ENCODE data around the gene IPPK.

Gene IPPK

DNA sequence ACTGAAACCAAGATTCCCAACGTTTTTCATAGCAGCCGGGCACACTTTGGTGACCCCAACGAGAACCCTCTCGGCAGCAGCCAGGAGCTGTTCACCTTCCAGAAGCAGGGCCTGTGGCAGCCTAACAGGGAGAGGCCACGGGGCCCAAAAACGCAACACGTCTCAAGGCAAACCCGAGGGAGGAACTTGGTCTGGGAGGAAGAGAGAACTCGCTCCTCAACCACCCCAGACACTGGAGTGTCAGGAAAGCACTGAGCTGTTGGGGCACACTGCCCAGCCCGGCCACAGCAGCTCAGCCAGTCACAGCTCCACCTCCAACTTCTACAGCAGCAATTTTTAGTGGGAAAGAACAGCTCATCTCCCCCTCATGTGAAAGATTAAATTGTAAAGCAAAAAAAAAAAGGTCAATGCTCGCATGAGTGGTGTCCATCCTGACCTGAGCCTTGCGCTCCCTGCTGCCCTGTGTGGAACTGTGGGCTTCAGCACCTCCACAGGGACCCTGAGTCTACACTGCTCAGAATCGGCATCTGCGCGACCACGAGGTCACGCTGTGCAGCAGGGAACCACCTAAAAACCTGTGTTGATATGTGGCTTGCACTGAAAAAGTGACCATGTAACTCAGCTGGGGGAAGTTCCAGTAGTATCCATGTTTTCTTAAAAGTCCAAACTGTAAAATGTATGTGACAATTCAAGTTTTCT lies 55.0 kb downstream of the IPPK start:
- DNase-seq (ENCODE audit: low spot score) = peak; percentile 70

DNA sequence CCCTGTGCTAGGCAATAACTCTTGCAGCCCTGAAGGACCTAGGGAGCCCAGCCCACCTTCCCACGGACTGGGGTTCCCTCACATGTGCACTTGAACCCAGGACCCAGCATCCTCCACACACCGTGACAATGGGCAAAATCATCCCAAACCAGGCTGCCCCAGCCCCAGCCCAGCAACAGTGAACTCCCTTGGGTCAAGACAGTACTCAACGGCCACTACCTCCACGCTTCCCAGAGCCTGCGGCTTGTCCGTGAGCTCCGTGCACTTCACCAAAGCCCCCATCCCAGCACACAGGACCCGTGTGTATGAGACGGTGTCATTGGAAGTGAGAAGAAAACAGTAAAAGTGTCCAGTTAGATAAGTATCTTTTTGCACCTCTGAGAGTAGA lies 55.8 kb downstream of the IPPK start:
- no peak for DNase-seq (ENCODE audit: low spot score)

DNA sequence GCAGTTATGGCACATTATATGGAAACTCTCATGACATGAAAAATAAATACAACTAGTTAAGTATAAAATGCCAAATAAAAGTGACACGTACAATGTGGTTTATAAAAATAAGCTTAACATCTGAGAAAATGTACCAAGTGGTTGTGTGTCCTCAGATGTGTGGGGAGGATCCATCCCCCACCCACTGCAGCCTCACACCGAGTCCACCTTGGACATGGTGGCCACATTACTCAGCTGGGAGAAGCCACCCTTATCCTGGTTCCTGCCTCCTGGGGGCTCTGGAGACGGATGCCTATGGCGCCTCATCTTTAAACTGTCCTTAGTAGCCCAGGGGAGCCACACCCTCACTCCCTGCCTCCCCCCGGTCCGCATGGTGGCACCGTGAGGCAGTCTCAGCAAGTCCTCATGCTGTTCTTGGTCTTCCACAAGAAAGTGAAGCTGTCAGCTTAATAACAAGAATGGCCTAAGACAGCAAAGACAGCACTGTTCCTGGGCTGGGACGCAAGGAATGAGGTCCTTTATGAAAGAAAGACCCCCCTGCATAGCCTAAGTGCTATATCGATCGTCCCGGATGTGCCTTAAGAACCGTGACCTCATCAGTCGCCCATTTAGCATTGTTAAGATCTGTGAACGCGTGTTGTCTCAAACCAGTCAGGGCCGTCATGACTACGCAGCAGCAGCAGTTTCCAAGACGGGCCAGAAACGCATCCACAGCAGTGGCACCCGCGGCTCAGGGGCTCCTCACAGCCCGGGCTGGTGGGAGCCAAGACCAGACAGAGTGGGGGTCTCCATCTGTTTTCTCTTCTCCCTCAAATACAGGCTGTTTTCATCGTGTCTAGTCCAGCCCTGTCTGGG lies 56.4 kb downstream of the IPPK start:
- no peak for DNase-seq (ENCODE audit: low spot score)

DNA sequence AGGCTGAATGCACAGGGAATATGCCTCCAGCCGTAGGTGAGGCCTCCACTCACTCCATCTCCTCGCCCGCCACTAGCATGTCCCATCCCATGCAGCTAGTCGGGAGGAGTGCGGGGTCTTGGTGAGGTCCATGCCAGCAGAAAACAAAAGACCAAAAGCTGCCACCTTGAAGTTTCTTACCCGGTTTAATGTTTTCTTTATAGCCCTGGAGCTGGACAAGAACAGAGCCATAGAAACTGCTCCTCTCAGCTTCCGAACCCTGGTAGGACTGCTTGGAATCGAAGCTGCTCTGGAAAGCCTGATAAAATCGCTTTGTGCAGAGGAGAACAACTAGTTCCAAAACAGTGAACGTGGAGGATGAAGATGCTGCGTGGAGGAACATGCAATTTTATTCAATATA lies 57.1 kb downstream of the IPPK start:
- DNase-seq (ENCODE audit: low spot score) = no peak

DNA sequence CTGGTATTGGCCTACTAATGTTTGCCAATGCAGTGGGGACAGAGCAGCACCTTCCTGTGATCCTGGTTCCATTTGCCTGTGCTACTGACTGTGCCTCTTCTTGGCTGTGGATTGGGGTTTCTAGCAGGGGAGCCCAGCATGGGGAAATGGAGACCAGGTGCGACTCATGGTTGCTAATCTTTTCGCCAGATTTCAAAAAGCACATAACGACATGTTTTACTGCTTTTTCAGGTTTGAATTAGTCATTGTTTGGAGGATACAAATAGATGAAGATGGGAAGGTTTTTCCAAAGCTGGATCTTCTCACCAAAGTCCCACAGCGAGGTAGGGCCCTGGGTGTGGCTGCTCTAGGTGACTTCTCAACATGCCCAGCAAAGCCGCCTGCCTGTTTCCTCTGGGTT lies 57.6 kb downstream of the IPPK start:
- DNase-seq (ENCODE audit: low spot score) = no peak

DNA sequence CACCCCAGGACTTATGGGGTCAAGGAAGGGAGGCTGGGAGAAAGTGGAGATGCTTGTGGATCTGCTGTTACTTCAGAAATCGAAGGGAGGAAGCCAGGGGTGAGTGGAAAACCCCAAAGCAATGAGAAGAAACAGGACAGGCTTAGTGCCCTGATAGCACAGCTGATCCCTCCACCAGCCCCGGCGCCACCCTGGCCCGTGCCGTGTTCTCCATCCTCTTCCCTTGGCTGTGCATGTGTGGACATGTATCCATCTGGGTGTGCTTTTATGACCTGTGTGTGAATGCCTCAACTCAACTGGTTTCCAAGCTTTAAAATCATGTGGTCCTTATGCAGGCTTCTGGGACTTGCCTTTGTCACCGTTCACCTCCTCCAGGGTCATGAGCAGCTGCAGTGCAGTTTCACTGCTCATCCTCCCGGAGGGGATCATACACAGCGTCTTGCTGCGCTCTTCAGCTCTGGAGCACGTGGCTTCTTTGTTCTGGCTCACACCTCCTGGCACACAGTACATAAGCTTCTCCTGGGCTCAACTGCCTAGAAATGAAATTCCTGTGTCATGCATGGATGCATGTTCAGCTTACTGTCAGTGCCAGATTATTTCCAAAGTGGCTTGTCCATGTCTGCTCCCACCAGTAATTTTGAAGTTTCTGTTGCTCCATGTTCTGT lies 58.2 kb downstream of the IPPK start:
- no peak for DNase-seq (ENCODE audit: low spot score)

DNA sequence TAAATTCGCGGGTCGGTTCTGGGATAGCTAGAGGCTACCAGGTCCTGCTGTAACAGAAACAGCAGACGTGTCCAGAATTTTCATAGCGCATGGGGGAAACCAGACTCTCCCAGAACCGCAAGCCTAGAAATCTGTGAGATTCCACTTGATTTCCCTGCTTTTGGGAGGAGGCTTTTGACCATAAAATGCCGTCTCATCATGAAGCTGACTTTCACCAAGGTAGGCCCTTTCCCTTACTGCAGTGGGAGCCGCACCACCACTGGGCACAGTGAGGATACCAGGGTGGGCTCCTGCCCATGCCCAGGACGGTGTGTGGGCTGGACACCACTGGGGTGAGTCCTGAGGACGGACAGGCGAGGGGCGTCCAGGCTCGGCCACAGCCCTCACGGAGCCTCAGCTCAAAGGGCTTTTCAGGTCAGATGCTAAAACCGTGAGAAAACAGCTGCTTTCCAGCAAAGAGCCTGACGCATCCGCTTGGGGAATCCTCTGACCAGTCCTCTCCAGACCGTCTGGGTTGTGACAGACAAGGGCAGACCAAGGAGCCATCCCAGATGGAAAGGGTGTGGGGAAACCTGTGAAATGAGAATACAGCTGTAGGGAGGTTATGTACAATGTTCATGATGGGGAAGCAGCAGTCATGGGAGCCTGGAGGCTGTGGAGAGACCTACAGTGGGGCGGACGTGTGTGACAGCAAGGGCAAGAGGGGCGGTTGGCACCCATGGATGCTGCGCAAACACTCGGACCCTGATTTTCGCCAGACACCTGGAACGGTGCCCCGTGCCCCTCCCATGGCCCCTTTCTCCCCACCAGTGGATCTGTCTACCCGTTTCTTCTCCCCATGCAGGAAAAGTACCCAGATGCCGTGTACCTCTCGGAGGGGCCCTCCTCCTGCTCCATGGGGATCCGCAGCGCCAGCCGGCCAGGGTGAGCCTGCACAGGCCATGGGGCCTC lies 59.2 kb downstream of the IPPK start:
- DNase-seq (ENCODE audit: low spot score) = no peak

DNA sequence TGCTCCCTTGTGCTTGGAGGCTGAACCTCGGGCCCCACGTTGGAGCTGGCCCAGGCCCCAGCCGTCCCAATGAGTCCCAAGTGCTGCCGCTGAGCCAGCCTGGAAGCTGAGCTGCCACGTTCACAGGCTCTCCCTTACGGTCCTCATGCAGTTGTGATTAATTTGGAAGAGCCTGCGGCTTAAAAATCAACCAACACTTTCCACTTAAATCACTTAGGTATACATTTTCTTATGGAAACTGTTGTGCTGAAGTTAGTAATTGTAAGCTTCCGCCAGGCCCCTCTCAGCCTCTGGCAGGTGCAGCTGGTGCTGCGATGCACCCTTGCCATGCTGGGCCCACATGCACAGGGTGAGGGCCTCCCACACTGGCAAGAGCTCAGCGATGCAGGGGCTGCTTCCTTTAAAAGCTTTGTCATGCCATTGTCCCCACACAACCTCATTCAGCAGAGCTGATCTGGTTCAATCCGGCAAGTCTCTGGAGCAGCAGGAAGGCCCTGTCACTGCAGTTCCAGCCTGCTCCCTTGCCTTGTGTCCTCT lies 61.0 kb downstream of the IPPK start:
- peak; percentile 43 for DNase-seq (ENCODE audit: low spot score)

DNA sequence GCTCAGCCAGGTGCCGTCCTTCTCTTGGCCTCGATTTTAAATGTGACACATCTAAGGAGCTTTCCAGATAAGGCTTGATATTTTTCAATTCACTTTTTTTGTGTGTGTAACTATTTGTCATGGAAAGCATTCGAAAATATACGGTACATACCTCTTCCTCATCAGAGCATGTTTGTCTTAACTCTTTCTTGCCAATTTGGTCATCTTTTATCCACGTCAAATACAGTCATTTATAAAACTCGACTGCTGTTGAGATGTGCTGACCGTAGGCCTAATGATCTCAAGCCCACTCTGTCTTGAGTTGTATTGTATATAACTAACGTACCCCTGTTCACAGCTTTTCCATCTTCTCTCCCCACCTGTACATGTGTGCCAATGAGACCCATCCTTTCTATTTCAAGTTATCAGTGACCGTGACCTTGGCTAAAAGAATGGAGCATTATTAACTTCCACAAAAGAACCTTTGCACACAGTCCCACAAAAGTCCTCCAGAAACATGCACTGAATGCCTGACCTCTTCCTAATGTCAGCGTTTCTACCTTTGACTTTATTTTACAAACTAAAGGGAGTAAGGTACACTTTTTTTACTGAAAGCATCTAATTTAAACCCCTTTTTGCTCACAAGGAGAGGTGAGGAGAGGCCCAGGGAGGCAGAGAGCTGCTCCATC lies 61.6 kb downstream of the IPPK start:
- DNase-seq (ENCODE audit: low spot score) = no peak

DNA sequence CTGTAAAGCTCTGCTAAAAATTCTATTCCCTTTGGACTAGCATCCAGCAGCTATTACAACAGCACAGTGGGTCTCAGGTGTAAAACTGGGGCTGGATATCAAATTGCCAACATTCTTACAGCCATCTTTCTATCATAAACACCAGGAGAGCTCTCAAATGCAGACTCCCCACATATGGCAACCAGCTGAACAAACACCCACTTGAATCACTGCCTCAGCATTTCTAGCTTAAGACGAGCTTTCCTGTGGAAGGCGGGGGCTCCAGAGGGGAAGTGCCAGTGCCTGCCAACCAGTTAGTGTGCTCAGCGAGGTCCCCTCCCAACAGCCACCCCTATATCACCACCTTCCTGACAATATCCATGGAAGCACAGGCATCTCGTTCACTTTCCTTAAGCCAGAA lies 62.2 kb downstream of the IPPK start:
- peak; percentile 83 for DNase-seq (ENCODE audit: low spot score)

DNA sequence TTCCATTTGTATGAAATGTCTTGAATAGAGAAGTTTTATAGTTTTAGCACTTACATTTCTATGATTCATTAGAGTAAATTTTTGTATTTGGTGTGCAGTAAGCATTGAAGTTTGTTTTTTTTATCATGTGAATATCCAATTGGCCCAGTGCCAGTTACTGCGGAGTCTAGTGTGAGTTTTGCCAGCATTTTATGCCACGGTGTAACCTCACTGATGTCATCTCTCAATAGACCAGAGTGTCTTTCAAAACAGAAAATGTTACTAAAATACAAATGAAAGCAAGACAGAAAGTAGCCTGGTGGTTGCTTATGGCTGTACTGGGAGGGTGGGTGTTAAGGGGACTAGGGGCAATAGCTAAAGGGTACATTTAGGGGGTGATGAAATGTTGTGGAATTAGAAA lies 62.8 kb downstream of the IPPK start:
- DNase-seq (ENCODE audit: low spot score) = peak; percentile 48

DNA sequence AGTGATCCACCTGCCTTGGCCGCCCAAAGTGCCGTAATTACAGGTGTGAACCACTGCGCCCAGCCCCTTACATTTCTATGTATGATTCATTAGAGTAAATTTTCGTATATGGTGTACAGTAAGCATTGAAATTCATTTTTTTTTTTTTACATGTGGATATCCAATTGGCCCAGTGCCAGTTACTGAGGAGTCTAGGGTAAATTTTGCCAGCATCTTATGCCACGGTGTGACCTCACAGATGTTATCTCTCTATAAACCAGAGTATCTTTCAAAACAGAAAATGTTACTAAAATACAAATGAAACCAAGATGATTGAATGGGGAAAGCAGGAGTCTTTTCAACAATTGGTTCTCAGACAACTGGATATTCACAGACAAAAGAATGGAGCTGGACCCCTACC lies 64.7 kb downstream of the IPPK start:
- DNase-seq (ENCODE audit: low spot score) = no peak

DNA sequence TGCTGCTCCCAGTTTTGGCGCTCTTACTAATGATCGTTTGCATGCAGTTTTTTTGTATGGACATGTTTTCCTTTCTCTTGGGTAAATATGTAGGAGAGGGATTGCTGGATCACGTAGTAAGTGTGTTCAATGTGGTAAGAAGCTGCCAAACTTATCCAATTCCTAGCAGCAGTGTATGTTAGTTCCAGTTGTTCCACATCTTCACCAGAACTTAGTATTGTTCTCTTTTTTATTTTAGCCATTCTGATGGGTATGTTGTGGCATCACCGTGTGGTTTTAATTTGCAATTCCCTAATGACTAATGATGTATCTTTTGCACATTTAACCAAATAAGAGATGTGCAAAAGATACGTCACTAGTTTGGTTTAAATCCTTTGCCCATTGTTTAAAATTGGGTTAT lies 65.9 kb downstream of the IPPK start:
- DNase-seq (ENCODE audit: low spot score) = no peak

DNA sequence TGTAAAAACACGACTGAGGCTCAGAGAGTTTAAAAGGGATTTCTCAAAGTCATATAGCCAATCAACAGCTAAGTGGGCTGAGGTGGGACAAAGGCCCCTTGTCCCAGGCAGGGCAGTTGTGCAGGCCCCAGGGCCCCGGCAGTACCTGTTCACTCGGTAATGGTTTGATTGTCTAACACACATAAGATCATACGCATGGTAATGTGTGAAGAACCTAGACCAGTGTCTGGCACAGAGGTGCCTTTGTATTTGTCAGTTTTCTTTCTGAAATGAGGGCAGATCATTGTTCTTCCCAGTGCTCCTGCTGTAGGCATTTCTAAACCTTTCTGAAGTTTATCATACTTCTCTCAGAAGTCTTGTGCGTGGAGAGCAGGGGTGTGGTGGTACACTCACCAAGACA lies 66.8 kb downstream of the IPPK start:
- DNase-seq (ENCODE audit: low spot score) = no peak

DNA sequence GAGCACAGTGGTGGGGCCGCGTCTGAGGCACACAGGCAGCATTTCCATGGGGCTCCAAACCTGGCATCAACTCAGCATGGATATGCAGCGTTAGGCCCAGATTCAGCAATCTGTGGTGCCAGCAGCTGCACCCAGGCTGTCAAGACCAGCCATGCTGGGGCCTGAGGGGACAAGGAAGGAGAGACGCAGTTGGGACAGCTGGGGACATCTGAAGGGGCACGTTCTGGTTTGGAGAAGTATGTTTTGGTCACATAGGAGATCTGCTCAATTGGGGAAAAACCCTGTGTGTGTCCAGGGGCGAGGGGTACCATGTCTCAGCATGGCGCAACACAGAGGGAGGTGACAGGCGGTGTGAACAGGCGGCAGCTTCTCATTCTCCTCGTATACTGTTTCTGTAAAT lies 67.5 kb downstream of the IPPK start:
- DNase-seq (ENCODE audit: low spot score) = no peak

DNA sequence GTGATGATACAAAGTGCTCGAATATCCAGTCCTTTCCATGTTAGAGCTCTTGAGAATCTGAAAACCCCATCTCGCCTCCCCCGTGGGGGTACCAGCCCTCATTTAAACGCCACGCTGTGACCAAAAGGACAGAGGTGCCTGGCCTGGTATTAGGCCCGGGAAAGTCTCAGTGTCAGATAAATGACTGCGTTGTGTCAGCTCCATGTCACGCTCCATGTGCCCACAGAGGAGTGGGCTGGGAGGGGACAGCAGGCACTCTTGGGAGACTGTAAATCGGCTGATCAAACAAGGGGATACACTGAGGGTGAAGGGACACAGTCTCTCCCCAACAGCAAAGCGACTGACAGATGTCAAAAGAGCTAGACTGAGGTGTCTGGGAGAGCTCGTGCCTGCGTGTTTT lies 68.5 kb downstream of the IPPK start:
- DNase-seq (ENCODE audit: low spot score) = no peak

DNA sequence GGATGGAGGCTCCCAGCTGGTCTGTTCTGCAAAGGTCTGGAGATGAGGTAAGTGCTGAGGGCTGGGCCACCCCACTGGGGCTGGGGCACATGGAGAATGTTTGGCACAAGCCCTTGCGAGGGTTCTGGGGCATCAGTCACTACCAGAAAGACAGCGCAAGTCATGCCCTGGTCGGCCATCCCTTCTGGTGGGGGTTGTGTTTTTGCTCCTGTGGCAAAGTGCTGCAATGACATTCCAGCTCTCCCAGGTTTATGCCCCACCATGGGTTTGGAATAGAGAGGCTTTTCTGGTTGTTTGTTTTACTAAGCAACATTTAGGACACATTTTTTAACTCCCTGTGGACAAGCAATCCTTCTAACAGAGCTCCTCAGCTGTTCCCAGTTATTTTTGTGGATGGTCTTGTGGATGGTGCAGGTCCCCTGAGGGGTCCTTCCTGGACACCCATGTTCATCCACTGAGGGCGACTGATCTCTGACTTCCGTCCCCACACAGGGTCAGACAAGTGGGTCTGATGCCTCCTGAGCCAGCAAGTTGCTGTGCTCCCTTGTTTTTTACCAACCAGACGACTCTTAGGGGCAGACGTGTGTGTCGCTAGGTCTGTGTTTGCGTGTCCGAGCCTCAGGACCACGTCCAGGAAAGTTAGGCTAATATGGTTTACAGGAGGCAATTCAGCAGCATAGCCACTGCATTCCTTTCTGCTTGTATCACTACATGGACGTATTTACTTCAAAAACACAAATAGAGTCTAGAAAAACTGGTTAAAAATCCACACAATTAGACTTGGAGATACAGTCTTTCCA lies 69.3 kb downstream of the IPPK start:
- DNase-seq (ENCODE audit: low spot score) = peak; percentile 78

DNA sequence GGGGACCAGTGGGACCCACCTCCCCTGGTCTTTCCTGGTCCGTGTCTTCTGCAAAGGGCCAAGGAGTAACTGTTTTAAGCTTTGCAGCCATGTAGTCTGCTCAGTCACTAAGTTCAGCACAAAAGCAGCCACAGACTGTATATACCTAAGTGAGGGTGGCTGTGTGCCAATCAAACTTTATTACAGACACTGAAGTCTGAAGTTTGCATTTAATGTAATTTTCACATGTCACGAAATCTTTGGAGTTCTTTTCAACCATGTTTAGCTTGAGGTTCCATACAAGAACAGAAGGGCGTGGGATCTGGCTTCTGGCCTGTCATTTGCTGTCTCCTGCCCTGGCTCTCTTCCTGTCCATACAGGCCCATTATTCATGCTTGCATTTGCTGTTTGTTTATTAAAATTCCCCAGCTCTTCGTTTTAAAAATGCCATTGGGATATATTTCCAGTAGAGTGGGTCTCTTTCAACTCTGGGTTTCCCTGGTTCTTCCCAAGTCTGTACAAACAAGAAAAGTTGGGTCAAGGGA lies 69.9 kb downstream of the IPPK start:
- DNase-seq (ENCODE audit: low spot score) = no peak

DNA sequence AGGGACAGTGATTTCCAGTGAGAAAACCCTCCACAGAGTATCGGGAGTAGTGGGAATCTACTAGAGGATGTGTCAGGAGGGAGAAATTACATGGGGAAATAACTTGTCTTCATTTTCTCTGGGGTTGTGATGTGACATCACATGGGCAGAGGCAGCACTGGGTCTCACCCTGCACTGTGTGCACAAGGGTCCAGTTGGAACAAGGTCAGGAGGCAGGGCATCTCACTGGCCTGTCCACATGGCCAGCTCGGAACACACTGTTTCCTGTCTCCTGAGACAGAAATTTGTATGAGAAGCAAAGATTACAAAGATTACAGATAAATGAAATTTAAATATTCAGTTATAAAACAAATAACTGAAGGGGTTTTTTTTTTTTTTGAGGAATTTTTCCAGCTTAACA lies 71.5 kb downstream of the IPPK start:
- no peak for DNase-seq (ENCODE audit: low spot score)

DNA sequence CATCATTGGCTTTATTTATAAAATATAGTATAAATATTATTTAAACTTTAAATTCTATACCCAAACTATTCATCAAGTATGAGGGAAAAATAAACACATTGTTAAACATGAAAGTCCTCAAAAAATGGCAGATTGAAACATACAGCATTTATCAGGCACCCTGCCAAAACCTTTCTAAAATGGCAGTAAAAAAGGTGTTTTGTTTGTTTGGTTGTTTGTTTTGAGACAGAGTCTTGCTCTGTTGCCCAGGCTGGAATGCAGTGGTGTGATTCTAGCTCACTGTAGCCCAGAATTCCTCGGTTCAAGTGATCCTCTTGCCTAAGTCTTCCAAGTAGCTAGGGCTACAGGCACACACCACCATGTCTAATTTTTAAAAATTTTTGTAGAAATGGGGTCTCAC lies 74.0 kb downstream of the IPPK start:
- DNase-seq (ENCODE audit: low spot score) = no peak

Measured in GM03348 (cell line).